GM18502 (cell line): ENCODE data around the gene AGR2.

Experiments used
- ATAC-seq: cut with Tn5 transposase; IDR thresholded peaks from one replicate; pipeline ENCODE4 v1.9.1; 2021; ENCODE audit warnings: mild to moderate bottlenecking; ENCODE audit not compliant: unreplicated experiment, poor library complexity

Gene AGR2

GRCh38 chr7:16815001-16815400 lies 10.2 kb upstream of the AGR2 start:
- ATAC-seq = no peak

GRCh38 chr7:16813232-16813616 lies 8.4 kb upstream of the AGR2 start:
- no peak for ATAC-seq

- no peak for ATAC-seq
Observed at GRCh38 chr7:16812542-16813231, 7.9 kb upstream of the AGR2 start.

GRCh38 chr7:16811551-16811950 lies 6.8 kb upstream of the AGR2 start:
- no peak for ATAC-seq

GRCh38 chr7:16810573-16810972 lies 5.8 kb upstream of the AGR2 start:
- ATAC-seq = no peak

GRCh38 chr7:16810112-16810511 lies 5.3 kb upstream of the AGR2 start:
- ATAC-seq = no peak

- ATAC-seq = no peak
Observed at GRCh38 chr7:16805441-16805840, 642 bp upstream of the AGR2 start.

- no peak for ATAC-seq
Observed at GRCh38 chr7:16803881-16804673, 722 bp downstream of the AGR2 start.

- no peak for ATAC-seq
Observed at GRCh38 chr7:16803125-16803524, 1.7 kb downstream of the AGR2 start.

GRCh38 chr7:16801579-16801978 lies 3.2 kb downstream of the AGR2 start:
- no peak for ATAC-seq

GRCh38 chr7:16801111-16801542 lies 3.7 kb downstream of the AGR2 start:
- ATAC-seq = no peak

GRCh38 chr7:16795624-16796023 lies 9.2 kb downstream of the AGR2 start:
- ATAC-seq = no peak

- no peak for ATAC-seq
Observed at GRCh38 chr7:16794986-16795385, 9.8 kb downstream of the AGR2 start.

- ATAC-seq = no peak
Observed at GRCh38 chr7:16791905-16792698, 12.7 kb downstream of the AGR2 start.

- ATAC-seq = no peak
Observed at GRCh38 chr7:16791071-16791470, 13.7 kb downstream of the AGR2 start.

- no peak for ATAC-seq
Observed at GRCh38 chr7:16787127-16787526, 17.7 kb downstream of the AGR2 start.

GRCh38 chr7:16786257-16786656 lies 18.5 kb downstream of the AGR2 start:
- ATAC-seq = no peak

- ATAC-seq = no peak
Observed at GRCh38 chr7:16785846-16786245, 19.0 kb downstream of the AGR2 start.

- no peak for ATAC-seq
Observed at GRCh38 chr7:16785321-16785720, 19.5 kb downstream of the AGR2 start.

GRCh38 chr7:16780596-16780995 lies 24.2 kb downstream of the AGR2 start:
- ATAC-seq = no peak

- no peak for ATAC-seq
Observed at GRCh38 chr7:16779051-16779450, 25.7 kb downstream of the AGR2 start.
